PC-3 (cell line): ENCODE measurements around the gene TSKU. TPM values are rescaled to one million over a fixed set of nuclear protein-coding genes. Genes with fewer than 3 reads are reported as not detected.

Experiments used
- ATAC-seq: fragments of 200-7000 bp; cut with Tn5 transposase; 2 replicates; pipeline ENCODE4 v1.9.1; 2020; ENCODE audit warnings: mild to moderate bottlenecking, moderate library complexity
- BruUV-seq: library from RNA; stranded (reverse); fragments of 400-500 nt; replicated peaks from 2 replicates; lab custom pipeline; 2021; lab: Mats Ljungman, UMichigan
- CTCF ChIA-PET: fragments of 300-600 bp; sonication (Branson Sonifier 250); formaldehyde crosslinking; loops from one replicate; lab custom pipeline; 2022; ENCODE audit warnings: antibody characterized with exemption; lab: Charles Lee
- POLR2A ChIA-PET: fragments of 300-600 bp; sonication (Branson Sonifier 250); formaldehyde crosslinking; loops from one replicate; lab custom pipeline; 2022; ENCODE audit warnings: antibody characterized with exemption; ENCODE audit not compliant: unreplicated experiment; lab: Charles Lee
- DNase-seq: peaks from one replicate; pipeline ENCODE4 v3.0.0-alpha.2; 2015
- H2AFZ ChIP-seq: fragments of 300-600 bp; sonication (generic); 2 replicates; pipeline ENCODE4 v1.6.0; 2016; ENCODE audit warnings: antibody characterized with exemption, low read length
- H3F3A ChIP-seq: fragments of 300-600 bp; sonication (generic); one replicate; pipeline ENCODE4 v1.6.0; 2017; ENCODE audit warnings: antibody characterized with exemption, low read length, control low read depth, mild to moderate bottlenecking; ENCODE audit not compliant: unreplicated experiment
- H3K27ac ChIP-seq: fragments of 300-600 bp; sonication (generic); 2 replicates; pipeline ENCODE4 v1.5.1; 2016; ENCODE audit warnings: mild to moderate bottlenecking, low read length
- H3K27me3 ChIP-seq: fragments of 300-600 bp; sonication (generic); 2 replicates; pipeline ENCODE4 v1.6.1; 2016; ENCODE audit warnings: low read length, mixed read lengths
- H3K36me3 ChIP-seq: fragments of 300-600 bp; sonication (generic); 2 replicates; pipeline ENCODE4 v1.6.1; 2016; ENCODE audit warnings: low read depth, mixed run types, low read length, mixed read lengths
- H3K4me1 ChIP-seq: fragments of 300-600 bp; sonication (generic); 2 replicates; pipeline ENCODE4 v1.5.1; 2016; ENCODE audit warnings: low read length; ENCODE audit not compliant: insufficient read depth
- H3K4me2 ChIP-seq: fragments of 300-600 bp; sonication (generic); 2 replicates; pipeline ENCODE4 v1.6.0; 2016; ENCODE audit warnings: low read length
- H3K4me3 ChIP-seq: fragments of 300-600 bp; sonication (generic); 2 replicates; pipeline ENCODE4 v1.5.1; 2016; ENCODE audit warnings: mild to moderate bottlenecking, low read length, mixed read lengths
- H3K79me2 ChIP-seq: fragments of 300-600 bp; sonication (generic); 2 replicates; pipeline ENCODE4 v1.6.1; 2017; ENCODE audit warnings: low read length, mixed read lengths
- H3K9ac ChIP-seq: fragments of 300-600 bp; sonication (generic); 2 replicates; pipeline ENCODE4 v1.6.0; 2016; ENCODE audit warnings: mild to moderate bottlenecking, low read length
- H3K9me2 ChIP-seq: fragments of 300-600 bp; sonication (generic); replicated peaks from 2 replicates; pipeline ENCODE4 v1.6.1; 2016; ENCODE audit warnings: mixed run types, low read length, mixed read lengths
- H3K9me3 ChIP-seq: fragments of 300-600 bp; sonication (generic); 2 replicates; pipeline ENCODE4 v1.6.1; 2016; ENCODE audit warnings: low read length, mixed read lengths
- H4K20me1 ChIP-seq: fragments of 300-600 bp; sonication (generic); 2 replicates; pipeline ENCODE4 v1.6.1; 2016; ENCODE audit warnings: low read length, mixed read lengths
- EZH2 ChIP-seq: fragments of 300-600 bp; sonication (generic); IDR thresholded peaks from one replicate; pipeline ENCODE4 v1.6.1; 2017; ENCODE audit warnings: antibody characterized with exemption, mild to moderate bottlenecking, low read length; ENCODE audit not compliant: unreplicated experiment
- EZH2phosphoT487 ChIP-seq: fragments of 300-600 bp; sonication (generic); IDR thresholded peaks from 2 replicates; pipeline ENCODE4 v1.6.1; 2018; ENCODE audit warnings: mild to moderate bottlenecking, antibody characterized with exemption, low read length, borderline replicate concordance
- intact Hi-C: fragments of 100-400 bp; cut with micrococcal nuclease; formaldehyde crosslinking; loops from 2 replicates; pipeline ENCODE4 v1.9.0; 2023
- total RNA-seq: library from RNA; depleted of rRNA; stranded (reverse); fragments of >200 nt; gene quantifications from 2 replicates; pipeline ENCODE4 v1.2.3, GENCODE V29; 2014
- TF ChIP-seq, protein P1 (sequence below): fragments of 300-600 bp; sonication (generic); conservative IDR thresholded peaks from 2 replicates; pipeline ENCODE4 v1.5.1; 2017; ENCODE audit warnings: antibody characterized with exemption, low read depth, mild to moderate bottlenecking, low read length

TSKU gene
- total RNA-seq, 1 experiment from 2014 or later, result 32.1 TPM

DNA sequence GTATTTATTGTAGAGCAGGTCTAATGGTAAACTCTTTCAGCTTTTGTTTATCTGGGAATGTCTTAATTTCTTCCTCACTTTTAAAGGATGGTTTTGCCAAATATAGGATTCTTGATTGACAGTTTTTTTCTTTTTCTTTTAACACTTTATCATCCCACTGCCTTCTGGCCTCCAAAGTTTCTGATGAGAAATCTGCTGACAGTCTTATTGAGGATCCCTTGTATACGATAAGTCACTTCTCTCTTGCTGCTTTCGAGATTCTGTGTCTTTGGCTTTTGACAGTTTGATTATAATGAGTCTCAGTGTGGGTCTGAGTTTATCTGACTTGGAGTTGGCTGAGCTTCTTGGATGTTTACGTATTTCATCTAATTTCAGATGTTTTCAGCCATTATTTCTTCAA lies 6.7 kb upstream of the TSKU start:
- Histone ChIP-seq H4K20me1 (no peaks in the 10 kb centered on the region), H3K27me3 (no peaks in the 10 kb centered on the region), H3K9me2 (no peaks in the 10 kb centered on the region), H3K4me1 (peaks cover 8% of the 10 kb centered on the region), H3K4me2 (no peak overlapping the region), H3K9ac (no peak overlapping the region), H3K9me3 (peaks cover 13% of the 10 kb centered on the region; the same call in 1 of the 2 replicates), H3K27ac (no peak overlapping the region), H3K4me3 (no peak overlapping the region), H3K79me2 (no peaks in the 10 kb centered on the region), H3K36me3 (no peaks in the 10 kb centered on the region), H3F3A (no peaks in the 10 kb centered on the region), H2AFZ (no peak overlapping the region)
- BruUV-seq, result no TSS peak
- ChIA-PET POLR2A (no interaction called here), CTCF (no interaction called here)
- TF ChIP-seq EZH2 (no peak), EZH2phosphoT487 (no peak)
- TF ChIP-seq, protein P1, sequence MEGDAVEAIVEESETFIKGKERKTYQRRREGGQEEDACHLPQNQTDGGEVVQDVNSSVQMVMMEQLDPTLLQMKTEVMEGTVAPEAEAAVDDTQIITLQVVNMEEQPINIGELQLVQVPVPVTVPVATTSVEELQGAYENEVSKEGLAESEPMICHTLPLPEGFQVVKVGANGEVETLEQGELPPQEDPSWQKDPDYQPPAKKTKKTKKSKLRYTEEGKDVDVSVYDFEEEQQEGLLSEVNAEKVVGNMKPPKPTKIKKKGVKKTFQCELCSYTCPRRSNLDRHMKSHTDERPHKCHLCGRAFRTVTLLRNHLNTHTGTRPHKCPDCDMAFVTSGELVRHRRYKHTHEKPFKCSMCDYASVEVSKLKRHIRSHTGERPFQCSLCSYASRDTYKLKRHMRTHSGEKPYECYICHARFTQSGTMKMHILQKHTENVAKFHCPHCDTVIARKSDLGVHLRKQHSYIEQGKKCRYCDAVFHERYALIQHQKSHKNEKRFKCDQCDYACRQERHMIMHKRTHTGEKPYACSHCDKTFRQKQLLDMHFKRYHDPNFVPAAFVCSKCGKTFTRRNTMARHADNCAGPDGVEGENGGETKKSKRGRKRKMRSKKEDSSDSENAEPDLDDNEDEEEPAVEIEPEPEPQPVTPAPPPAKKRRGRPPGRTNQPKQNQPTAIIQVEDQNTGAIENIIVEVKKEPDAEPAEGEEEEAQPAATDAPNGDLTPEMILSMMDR, result no peak
- DNase-seq (no peak), ATAC-seq (no peak)
- intact Hi-C loops, result no loop called here

DNA sequence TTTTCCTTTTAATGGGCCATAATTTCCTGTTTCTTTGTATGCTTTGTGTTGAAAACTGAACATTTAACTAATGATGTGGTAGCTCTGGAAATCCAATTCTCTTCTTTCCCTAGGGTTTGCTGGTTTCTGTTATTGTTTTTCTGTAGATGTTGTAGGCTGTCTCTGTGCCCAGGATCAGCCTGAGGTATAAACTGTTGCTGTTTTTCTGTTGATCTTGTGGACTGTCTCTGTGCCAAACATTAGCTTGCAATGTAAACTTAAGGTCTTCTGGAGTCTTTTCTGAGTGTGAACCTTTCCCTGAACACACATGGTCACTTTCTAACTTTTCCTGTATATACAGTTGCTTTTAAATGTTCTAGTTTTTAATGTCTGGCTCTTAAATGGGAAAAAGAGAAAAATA lies 5.9 kb upstream of the TSKU start:
- BruUV-seq, result no TSS peak
- no peaks in the 10 kb centered on the region for H3F3A ChIP-seq
- peaks cover 13% of the 10 kb centered on the region; the same call in 1 of the 2 replicates for H3K9me3 ChIP-seq
- H3K9ac ChIP-seq, result no peak overlapping the region
- no peak overlapping the region for H3K27ac ChIP-seq
- ChIA-PET POLR2A (no interaction called here), CTCF (no interaction called here)
- H3K4me2 ChIP-seq, result no peak overlapping the region
- no peaks in the 10 kb centered on the region for H4K20me1 ChIP-seq
- DNase-seq (no peak), ATAC-seq (no peak)
- no peaks in the 10 kb centered on the region for H3K27me3 ChIP-seq
- no peaks in the 10 kb centered on the region for H3K9me2 ChIP-seq
- H3K4me1 ChIP-seq, result no peaks in the 10 kb centered on the region; the same call in 1 of the 2 replicates
- H3K79me2 ChIP-seq, result no peaks in the 10 kb centered on the region
- H3K36me3 ChIP-seq, result no peaks in the 10 kb centered on the region
- TF ChIP-seq EZH2, result no peak
- TF ChIP-seq, protein P1, result no peak
- no peak for TF ChIP-seq EZH2phosphoT487
- intact Hi-C loops, result no loop called here
- no peak overlapping the region for H3K4me3 ChIP-seq
- H2AFZ ChIP-seq, result no peak overlapping the region

DNA sequence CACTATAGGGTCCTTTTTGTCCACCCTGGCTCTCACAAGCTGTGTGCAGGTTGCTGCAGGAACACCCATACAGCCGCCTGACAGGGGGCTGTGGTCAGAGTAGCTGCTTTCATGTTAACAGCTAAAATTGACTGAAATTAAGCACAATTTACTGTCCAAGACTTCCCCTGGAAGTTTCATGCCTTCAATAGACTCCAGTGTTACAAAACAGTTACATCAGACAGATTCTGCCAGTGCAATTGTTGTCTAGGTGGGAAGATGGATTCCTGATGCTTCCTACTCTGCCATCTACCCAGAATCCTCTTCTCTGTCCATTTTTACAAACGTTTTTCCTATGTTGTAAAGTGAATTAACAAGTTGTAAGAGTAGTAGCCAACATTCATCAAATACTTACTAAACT lies 5.3 kb upstream of the TSKU start:
- no peaks in the 10 kb centered on the region; the same call in 1 of the 2 replicates for H3K4me1 ChIP-seq
- H3F3A ChIP-seq, result no peaks in the 10 kb centered on the region
- no peak overlapping the region for H3K4me2 ChIP-seq
- DNase-seq, result no peak
- no peak overlapping the region for H2AFZ ChIP-seq
- H3K79me2 ChIP-seq, result no peaks in the 10 kb centered on the region
- ChIA-PET CTCF (no interaction called here), POLR2A (no interaction called here)
- H3K9me3 ChIP-seq, result peaks cover 13% of the 10 kb centered on the region; the same call in 1 of the 2 replicates
- BruUV-seq, result no TSS peak
- H3K27me3 ChIP-seq, result no peaks in the 10 kb centered on the region
- H3K36me3 ChIP-seq, result no peaks in the 10 kb centered on the region
- no peak overlapping the region for H3K9ac ChIP-seq
- H3K4me3 ChIP-seq, result no peak overlapping the region
- no peaks in the 10 kb centered on the region for H4K20me1 ChIP-seq
- H3K27ac ChIP-seq, result no peak overlapping the region
- intact Hi-C loops, result no loop called here
- no peaks in the 10 kb centered on the region for H3K9me2 ChIP-seq
- TF ChIP-seq EZH2phosphoT487 (no peak), EZH2 (no peak)
- TF ChIP-seq, protein P1, result no peak
- ATAC-seq, result no peak
